HepG2 (cell line): Measurements from ENCODE around the gene GNG7. TPM values are rescaled to one million over a fixed set of nuclear protein-coding genes. Genes with fewer than 3 reads are reported as not detected.

Experiments
- ARNT ChIP-seq: fragments of 450-650 bp; IDR thresholded peaks from 2 replicates; pipeline ENCODE4 v1.6.1; 2017
- BCLAF1 ChIP-seq: fragments of 450-650 bp; IDR thresholded peaks from 2 replicates; pipeline ENCODE4 v1.6.1; 2017; ENCODE audit warnings: mild to moderate bottlenecking
- EP300 ChIP-seq, 3 experiments: sonication (generic) in 1 of 3; formaldehyde crosslinking in 1 of 3; IDR thresholded peaks; 2 replicates each; pipeline versions ENCODE4 v1.5.1 to v1.6.1; 2011 to 2020; ENCODE audit warnings: low read depth in 2 of 3, low read length in 2 of 3, borderline replicate concordance in 1 of 3, improper control_type of control experiment in 1 of 3, mild to moderate bottlenecking in 1 of 3, missing genetic modification reagents in 1 of 3, moderate library complexity in 1 of 3
- HCFC1 ChIP-seq: fragments of 150-350 bp; IDR thresholded peaks from 2 replicates; pipeline ENCODE4 v1.6.1; 2014; ENCODE audit warnings: low read depth, low read length
- PATZ1 ChIP-seq: sonication (generic); formaldehyde crosslinking; IDR thresholded peaks from 2 replicates; pipeline ENCODE4 v1.4.0; 2020; ENCODE audit warnings: missing genetic modification reagents
- TFAP4 ChIP-seq: sonication (generic); IDR thresholded peaks from 2 replicates; pipeline ENCODE4 v1.6.1; 2016; ENCODE audit warnings: low read depth, borderline replicate concordance
- THAP8 ChIP-seq: sonication (generic); formaldehyde crosslinking; IDR thresholded peaks from 2 replicates; pipeline ENCODE4 v1.5.1; 2020; ENCODE audit warnings: missing genetic modification reagents, mild to moderate bottlenecking, borderline replicate concordance
- ZBTB1 ChIP-seq: sonication (generic); formaldehyde crosslinking; IDR thresholded peaks from 2 replicates; pipeline ENCODE4 v1.4.0; 2020; ENCODE audit warnings: missing genetic modification reagents, borderline replicate concordance
- ZFP36L2 ChIP-seq: sonication (generic); formaldehyde crosslinking; IDR thresholded peaks from 2 replicates; pipeline ENCODE4 v1.4.0; 2020; ENCODE audit warnings: missing genetic modification reagents
- ZNF407 ChIP-seq: sonication (generic); formaldehyde crosslinking; IDR thresholded peaks from one replicate; pipeline ENCODE4 v1.5.1; 2020; ENCODE audit warnings: mild to moderate bottlenecking, missing genetic modification reagents; ENCODE audit errors: not compliant biosample characterization
- ZSCAN22 ChIP-seq: sonication (generic); formaldehyde crosslinking; IDR thresholded peaks from 2 replicates; pipeline ENCODE4 v1.4.0; 2020; ENCODE audit warnings: mild to moderate bottlenecking, missing genetic modification reagents
- ZSCAN9 ChIP-seq: IDR thresholded peaks from 2 replicates; pipeline ENCODE4 v1.6.1; 2016; ENCODE audit warnings: borderline replicate concordance
- polyA plus RNA-seq, 8 experiments: library from polyadenylated mRNA; depleted of rRNA in 3 of 8; stranded (reverse) in 7 of 8; unstranded in 1 of 8; fragments of >200 nt; fragmentation: Illumina TruSeq in 4 of 8; extraction: Trizol in 4 of 8; gene quantifications; 2 replicates each; pipeline versions ENCODE4 v1.2.1 to v1.2.3, GENCODE V29; 2011 to 2016; ENCODE audit warnings: low read depth in 4 of 8, missing spikeins in 1 of 8, mixed read lengths in 1 of 8; ENCODE audit not compliant: insufficient read depth in 1 of 8
- total RNA-seq, 5 experiments: library from RNA; depleted of rRNA; stranded (reverse); fragments of >200 nt; fragmentation: Illumina TruSeq; extraction: Trizol; gene quantifications; 2 replicates each; pipeline ENCODE4 v1.2.3, GENCODE V29; 2016; ENCODE audit warnings: low read depth in 1 of 5

GNG7 gene
- total and polyA plus RNA-seq, 2 of the 13 experiments (the other 11 are each of a cell fraction or from before 2014, with no cell fraction given), result 1.4 to 3.3 TPM

GRCh38 chr19:2546128-2547032 is 156.1 kb downstream of the GNG7 start (continued):
- peak; percentile 50 for TF ChIP-seq ZNF407 (CRISPR knock-in tag)
- peak; percentile 70; the same call in 1 of the 2 replicates for TF ChIP-seq ZSCAN9
- TF ChIP-seq ARNT, result no peak
- TF ChIP-seq TFAP4, result peak; percentile 46; the same call in 1 of the 2 replicates
- TF ChIP-seq ZFP36L2 (CRISPR knock-in tag), result no peak
- no peak for TF ChIP-seq BCLAF1
- TF ChIP-seq PATZ1 (CRISPR knock-in tag), result no peak; the same call in 1 of the 2 replicates
- TF ChIP-seq EP300 (IDR thresholded peaks at IDR 0.05; ENCODE audit: low read depth in 2 of 2, low read length in 2 of 2), result peak in 1 of 2 experiments; percentile 45; a peak in 1 of 4 replicates
- TF ChIP-seq EP300 (CRISPR knock-in tag; IDR thresholded peaks at IDR 0.05; ENCODE audit: borderline replicate concordance), result no peak
- no peak for TF ChIP-seq ZSCAN22 (CRISPR knock-in tag)
- TF ChIP-seq HCFC1, result no peak
- TF ChIP-seq THAP8 (CRISPR knock-in tag), result no peak
- no peak for TF ChIP-seq ZBTB1 (CRISPR knock-in tag)
